ENCODE data around the gene MAFF. TPM values are rescaled to one million over a fixed set of nuclear protein-coding genes. Genes with fewer than 3 reads are reported as not detected.

MAFF gene
- total and polyA plus RNA-seq, 8 donors = 0.58 to 130 (median 47.3) TPM

DNA sequence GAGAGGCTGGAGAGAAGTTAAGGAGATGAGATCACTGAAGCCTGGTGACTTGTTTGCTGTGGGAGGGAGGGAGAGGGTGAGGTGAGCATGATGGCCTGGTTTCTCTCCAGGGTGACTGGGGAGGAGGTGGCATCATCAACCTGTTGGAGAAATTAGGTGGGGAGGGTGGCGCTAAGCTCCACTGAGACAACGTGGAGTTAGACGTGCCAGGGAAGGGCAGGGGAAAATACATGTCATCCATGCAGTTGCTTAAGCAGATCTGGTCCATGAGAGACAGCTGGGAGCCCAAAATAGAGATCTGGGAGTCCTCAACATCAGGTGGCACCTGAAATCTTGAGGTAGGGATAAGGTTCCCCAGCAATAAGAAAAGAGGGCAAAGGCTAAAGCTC is 9.3 kb upstream of the MAFF start:
- Histone ChIP-seq H3K4me3 (no peak overlapping the region), H3K36me3 (no peaks in the 10 kb centered on the region), H3K4me1 (peaks cover 8 to 41% (median 27%) of the 10 kb centered on the region in 4 donors), H3K27ac (no peak overlapping the region), H3K27me3 (no peaks in the 10 kb centered on the region), H3K9me3 (no peaks in the 10 kb centered on the region)
- WGBS, 5 donors = 82 to 90% (median 87%) methylated on average over 3 of the region's 3 CpGs
- TF ChIP-seq POLR2AphosphoS5 (IDR thresholded peaks at IDR 0.05) (no peak), EP300 (IDR thresholded peaks at IDR 0.05) (no peak), POLR2A (IDR thresholded peaks at IDR 0.05) (no peak)
- TF ChIP-seq, protein P1, sequence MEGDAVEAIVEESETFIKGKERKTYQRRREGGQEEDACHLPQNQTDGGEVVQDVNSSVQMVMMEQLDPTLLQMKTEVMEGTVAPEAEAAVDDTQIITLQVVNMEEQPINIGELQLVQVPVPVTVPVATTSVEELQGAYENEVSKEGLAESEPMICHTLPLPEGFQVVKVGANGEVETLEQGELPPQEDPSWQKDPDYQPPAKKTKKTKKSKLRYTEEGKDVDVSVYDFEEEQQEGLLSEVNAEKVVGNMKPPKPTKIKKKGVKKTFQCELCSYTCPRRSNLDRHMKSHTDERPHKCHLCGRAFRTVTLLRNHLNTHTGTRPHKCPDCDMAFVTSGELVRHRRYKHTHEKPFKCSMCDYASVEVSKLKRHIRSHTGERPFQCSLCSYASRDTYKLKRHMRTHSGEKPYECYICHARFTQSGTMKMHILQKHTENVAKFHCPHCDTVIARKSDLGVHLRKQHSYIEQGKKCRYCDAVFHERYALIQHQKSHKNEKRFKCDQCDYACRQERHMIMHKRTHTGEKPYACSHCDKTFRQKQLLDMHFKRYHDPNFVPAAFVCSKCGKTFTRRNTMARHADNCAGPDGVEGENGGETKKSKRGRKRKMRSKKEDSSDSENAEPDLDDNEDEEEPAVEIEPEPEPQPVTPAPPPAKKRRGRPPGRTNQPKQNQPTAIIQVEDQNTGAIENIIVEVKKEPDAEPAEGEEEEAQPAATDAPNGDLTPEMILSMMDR (IDR thresholded peaks at IDR 0.05) = no peak
- intact Hi-C loops (cut with DNase I; ENCODE audit: low total_unique reads) = no loop called here
- no peak for DNase-seq

DNA sequence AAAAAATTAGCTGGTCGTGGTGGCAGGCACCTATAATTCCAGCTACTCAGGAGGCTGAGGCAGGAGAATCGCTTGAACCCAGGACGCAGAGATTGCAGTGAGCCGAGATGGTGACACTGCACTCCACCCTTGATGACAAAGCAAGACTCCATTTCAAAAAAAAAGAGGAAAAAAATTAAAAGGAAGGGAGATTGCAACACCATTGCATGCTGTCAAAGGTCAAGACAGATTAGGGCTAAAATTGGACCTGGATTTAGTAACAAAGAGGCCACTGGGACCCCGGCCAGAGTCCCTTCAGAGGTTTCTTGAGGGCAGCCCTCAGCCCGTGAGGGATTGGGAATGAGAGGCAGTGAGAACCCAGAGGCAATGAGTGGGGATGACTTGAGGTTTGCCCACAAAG is 8.2 kb upstream of the MAFF start:
- peak overlapping the region in 1 of 5 donors; percentile 16 for H3K27ac ChIP-seq
- H3K4me1 ChIP-seq = peaks cover 0 to 30% (median 18%) of the 10 kb centered on the region in 4 donors
- WGBS, 5 donors = 47 to 52% (median 49%) methylated on average over 6 of the region's 6 CpGs

DNA sequence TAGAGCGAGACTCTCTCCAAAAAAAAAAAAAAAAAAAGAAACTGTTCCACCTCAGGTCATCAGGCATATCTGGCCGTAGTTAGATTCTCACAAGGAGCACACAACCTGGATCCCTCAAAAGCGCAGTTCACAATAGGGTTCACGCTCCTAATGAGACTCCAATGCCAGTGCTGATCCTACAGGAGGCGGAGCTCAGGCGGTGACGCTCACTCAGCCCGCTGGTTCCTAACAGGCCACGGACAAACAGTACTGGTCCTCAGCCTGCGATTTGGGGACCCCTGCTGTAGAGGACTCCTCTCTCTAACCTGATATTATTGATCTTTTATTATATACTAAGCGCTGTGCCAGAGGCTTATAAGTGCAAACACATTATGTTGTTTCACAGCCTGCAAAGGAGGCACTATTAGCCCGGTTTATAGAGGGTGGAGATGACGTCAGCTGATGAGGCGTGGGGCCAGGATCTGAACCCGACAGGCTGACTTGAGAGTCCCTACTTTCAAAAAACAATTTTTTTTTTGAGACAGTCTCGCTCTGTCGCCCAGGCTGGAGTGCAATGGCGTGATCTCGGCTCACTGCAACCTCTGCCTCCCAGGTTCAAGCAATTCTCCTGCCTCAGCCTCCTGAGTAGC is 4.9 kb upstream of the MAFF start:
- H3K4me3 ChIP-seq = no peak overlapping the region
- no peaks in the 10 kb centered on the region for H3K36me3 ChIP-seq
- no peaks in the 10 kb centered on the region for H3K27me3 ChIP-seq
- H3K27ac ChIP-seq = no peak overlapping the region
- WGBS, 5 donors = 45 to 61% (median 56%) methylated on average over 19 of the region's 19 CpGs
- no peaks in the 10 kb centered on the region for H3K9me3 ChIP-seq
- TF ChIP-seq, protein P1 (IDR thresholded peaks at IDR 0.05) = no peak
- TF ChIP-seq EP300 (IDR thresholded peaks at IDR 0.05) = no peak
- no peak for TF ChIP-seq POLR2AphosphoS5 (IDR thresholded peaks at IDR 0.05)
- TF ChIP-seq POLR2A (IDR thresholded peaks at IDR 0.05) = no peak
- H3K4me1 ChIP-seq = peaks cover 0 to 36% (median 21%) of the 10 kb centered on the region in 4 donors
- intact Hi-C loops (cut with DNase I; ENCODE audit: low total_unique reads) = no loop called here
- DNase-seq = no peak

More for the DNA sequence above, 8.2 kb upstream of the MAFF start:
- intact Hi-C loops (cut with DNase I; ENCODE audit: low total_unique reads) = no loop called here
- no peaks in the 10 kb centered on the region for H3K36me3 ChIP-seq
- no peaks in the 10 kb centered on the region for H3K27me3 ChIP-seq
- peak in 1 of 2 donors; percentile 45 for DNase-seq
- TF ChIP-seq, protein P1 (IDR thresholded peaks at IDR 0.05) = no peak
- TF ChIP-seq POLR2AphosphoS5 (IDR thresholded peaks at IDR 0.05) = no peak
- no peak for TF ChIP-seq POLR2A (IDR thresholded peaks at IDR 0.05)
- TF ChIP-seq EP300 (IDR thresholded peaks at IDR 0.05) = no peak
- H3K4me3 ChIP-seq = no peak overlapping the region
- H3K9me3 ChIP-seq = no peaks in the 10 kb centered on the region

DNA sequence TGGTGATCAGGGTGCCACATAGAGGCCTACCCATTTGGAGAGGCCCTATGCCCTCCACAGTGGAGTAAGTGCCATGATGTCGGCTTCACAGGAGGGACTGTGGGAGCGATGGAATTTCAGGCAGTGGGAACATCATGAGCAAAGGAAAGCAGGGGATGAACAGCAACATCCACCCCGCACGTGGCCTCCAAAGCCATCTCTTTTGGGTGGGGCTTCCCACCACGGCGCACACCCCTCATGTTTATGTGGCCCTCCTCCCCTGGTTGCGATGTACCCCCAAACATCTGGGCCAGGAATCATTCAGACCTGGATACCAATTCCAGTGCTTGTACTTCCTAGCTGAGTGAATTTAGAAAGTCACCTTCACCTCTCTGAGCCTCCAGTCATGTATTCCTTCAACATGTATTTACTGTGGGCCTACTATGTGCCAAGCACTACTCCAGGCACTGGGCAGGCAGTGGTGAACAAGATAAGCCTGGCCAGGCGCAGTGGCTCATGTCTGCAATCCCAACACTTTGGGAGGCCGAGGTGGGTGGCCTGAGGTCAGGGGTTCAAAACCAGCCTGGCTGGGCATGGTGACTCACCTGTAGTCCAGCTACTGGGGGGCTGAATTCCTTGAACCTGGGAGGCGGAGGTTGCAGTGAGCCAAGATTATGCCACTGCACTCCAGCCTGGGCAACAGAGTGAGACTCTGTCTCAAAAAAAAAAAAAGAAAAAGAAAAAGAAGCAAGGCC is 1.8 kb upstream of the MAFF start:
- no peak overlapping the region for H3K4me3 ChIP-seq
- TF ChIP-seq POLR2A (IDR thresholded peaks at IDR 0.05) = no peak
- no peak for TF ChIP-seq POLR2AphosphoS5 (IDR thresholded peaks at IDR 0.05)
- no peak for TF ChIP-seq EP300 (IDR thresholded peaks at IDR 0.05)
- TF ChIP-seq, protein P1 (IDR thresholded peaks at IDR 0.05) = no peak
- no peaks in the 10 kb centered on the region for H3K36me3 ChIP-seq
- intact Hi-C loops (cut with DNase I; ENCODE audit: low total_unique reads) = no loop called here
- no peak for DNase-seq
- no peaks in the 10 kb centered on the region for H3K27me3 ChIP-seq
- H3K4me1 ChIP-seq = peaks cover 17 to 31% (median 25%) of the 10 kb centered on the region in 4 donors
- H3K27ac ChIP-seq = peak overlapping the region in 1 of 5 donors; percentile 100
- H3K9me3 ChIP-seq = no peaks in the 10 kb centered on the region
- 73 to 88% (median 82%) methylated on average over 9 to 10 of the region's 10 CpGs for WGBS, 5 donors

Measured in stomach (tissue), 9 donors.